Activated CD4-positive, CD25-positive, alpha-beta regulatory T cell treated with anti-CD3 and anti-CD28 coated beads, Interleukin-2, amount 50 U/mL, for 72 hours (primary cell): Measurements from ENCODE around the gene DYDC2.

Experiments used
- DNase-seq: peaks from one replicate; pipeline ENCODE4 v3.0.0; 2021

The DYDC2 gene

DNA sequence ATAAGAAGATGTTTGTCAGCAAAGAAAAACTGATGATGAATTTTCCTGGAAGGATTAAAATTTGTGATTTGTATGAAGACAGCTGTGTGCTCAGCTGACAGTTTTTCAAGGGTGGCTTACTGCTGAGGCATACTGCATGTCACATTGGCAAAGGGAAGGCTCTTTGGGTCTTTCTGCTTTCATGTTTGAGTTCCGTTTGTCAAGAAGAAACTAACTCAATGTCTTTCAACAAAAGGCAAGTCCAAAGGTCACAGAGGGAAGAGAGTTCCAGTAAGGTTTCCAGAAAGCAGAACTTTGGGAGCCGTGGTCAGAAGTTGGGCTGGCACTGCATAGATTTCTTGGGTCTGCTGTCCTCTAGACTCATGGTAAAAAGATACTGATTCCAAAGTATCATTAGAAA lies 16.9 kb downstream of the DYDC2 start:
- no peak for DNase-seq

DNA sequence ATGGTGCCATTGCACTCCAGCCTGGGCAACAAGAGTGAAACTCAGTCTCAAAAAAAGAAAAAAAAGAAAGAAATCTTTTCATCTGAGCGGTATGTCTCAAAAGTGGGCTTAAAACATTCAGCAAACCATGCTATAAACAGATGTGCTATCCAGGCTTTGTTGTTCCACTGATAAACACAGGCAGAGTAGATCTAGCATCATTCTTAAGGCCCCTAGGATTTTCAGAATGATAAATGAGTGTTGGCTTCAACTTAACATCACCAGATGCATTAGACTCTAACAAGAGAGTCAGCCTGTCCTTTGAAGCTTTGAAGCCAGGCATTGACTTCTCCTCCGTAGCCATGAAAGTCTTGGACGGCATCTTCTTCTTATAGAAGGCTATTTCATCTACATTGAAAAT lies 23.1 kb downstream of the DYDC2 start:
- no peak for DNase-seq

DNA sequence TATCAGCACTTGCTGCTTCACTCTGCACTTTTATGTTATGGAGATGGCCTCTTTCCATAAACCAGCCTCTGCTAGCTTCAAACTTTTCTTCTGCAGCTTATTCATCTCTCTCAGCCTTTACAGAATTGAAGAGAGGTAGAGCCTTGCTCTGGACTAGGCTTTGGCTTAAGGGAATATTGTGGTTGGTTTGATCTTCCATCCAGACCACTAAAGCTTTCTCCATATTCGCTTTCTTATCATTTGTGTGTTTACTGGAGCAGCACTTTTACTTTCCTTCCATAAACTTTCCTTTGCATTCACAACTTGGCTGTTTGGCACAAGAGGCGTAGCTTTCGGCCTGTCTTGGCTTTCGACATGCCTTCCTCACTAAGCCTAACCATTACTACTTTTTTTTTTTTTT lies 23.6 kb downstream of the DYDC2 start:
- DNase-seq, result no peak

DNA sequence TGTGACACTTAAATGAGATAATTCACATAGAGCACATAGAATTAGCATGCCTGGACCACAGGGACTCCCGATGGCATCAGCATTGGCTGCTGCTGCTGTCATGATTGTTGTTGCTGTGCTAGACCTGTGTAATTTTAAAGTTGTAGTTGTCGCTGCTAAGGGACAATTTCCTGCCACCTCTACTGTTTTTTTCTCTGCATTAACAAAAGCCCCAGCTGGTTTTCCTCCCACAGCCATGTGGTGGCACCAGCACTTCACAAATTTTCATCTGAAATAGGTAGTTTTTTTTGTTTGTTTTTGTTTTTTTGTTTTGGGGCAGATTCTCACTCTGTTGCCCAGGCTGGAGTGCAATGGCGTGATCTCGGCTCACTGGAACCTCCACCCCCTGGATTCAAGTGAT lies 26.4 kb downstream of the DYDC2 start:
- DNase-seq, result no peak

DNA sequence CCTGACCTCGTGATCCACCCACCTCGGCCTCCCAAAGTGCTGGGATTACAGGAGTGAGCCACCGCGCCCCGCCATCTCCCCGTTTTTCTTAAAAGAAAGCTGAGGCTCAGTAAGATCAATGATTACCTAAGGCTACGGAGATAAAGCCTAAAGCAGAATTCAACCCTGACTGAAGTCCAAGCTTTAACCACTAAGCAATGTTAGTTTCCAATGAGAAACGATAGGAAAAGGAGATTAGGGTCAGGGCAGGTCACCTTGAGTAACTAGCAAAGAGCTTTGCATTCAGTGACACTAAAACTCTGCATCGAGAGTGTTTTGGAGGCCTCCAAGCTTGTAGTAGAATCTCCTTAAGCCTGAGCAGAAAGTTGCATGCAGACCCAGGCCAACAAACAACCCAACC lies 34.2 kb downstream of the DYDC2 start:
- no peak for DNase-seq

DNA sequence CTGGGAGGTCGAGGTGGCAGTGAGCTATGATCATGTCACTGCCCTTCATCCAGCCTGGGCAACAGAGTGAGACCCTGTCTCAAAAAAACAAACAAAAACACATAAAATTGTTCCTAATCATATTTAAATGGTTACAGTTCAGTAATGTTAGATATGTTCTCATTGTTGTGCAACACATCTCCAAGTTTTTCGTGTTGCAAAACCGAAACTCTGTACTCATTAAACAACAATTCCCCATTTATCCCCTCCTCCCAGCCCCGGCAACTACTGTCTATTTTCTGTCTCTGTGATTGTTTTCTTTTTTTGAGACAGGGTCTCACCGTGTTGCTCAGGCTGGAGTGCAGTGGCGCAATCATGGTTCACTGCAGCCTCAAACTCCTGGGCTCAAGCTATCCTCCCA lies 35.7 kb downstream of the DYDC2 start:
- DNase-seq, result no peak

DNA sequence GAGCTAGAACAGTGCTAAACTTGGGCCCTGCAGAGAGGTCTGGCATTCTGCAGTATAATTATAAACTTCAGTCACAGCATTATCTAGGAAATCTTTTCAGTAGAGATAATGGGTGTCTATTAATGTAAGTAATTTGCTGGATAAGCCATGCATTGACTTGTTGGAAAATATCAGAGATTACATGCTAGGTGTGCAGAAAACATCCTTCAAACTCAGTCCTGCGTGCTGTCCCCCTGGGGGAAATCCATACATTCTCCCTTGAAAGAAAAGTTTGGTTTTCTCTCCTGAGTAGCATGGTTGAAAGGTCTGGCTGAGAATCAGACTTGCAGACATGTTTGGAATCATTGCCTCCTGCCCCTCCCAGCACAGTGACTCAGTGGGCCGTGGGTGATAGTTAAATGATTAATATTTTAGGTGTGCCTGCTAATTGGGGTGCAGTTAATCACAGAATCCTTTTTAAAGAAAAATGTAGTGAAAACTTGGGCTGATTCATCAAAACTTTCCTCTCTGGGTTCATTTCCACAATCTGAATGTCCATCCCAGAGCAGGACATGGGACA lies 37.9 kb downstream of the DYDC2 start:
- no peak for DNase-seq

DNA sequence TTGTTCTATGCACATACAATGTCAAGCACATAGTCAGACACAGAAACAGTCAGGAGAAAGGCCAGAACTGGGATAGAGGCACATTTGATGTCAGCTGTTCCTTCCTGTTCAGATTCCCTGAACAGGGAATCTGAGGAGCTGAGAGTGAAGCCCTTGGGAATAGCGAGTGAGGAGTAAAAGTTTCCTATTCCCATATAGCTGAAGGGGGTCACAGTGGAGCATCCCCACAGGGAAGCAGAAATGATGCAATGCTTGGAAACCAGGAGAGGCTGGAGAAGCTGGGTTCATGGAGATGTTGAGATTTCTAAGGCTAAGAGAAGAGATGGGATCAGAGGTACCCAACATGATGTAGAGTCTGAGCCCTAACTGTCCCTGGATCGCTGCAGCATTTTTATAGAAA lies 40.4 kb downstream of the DYDC2 start:
- no peak for DNase-seq

DNA sequence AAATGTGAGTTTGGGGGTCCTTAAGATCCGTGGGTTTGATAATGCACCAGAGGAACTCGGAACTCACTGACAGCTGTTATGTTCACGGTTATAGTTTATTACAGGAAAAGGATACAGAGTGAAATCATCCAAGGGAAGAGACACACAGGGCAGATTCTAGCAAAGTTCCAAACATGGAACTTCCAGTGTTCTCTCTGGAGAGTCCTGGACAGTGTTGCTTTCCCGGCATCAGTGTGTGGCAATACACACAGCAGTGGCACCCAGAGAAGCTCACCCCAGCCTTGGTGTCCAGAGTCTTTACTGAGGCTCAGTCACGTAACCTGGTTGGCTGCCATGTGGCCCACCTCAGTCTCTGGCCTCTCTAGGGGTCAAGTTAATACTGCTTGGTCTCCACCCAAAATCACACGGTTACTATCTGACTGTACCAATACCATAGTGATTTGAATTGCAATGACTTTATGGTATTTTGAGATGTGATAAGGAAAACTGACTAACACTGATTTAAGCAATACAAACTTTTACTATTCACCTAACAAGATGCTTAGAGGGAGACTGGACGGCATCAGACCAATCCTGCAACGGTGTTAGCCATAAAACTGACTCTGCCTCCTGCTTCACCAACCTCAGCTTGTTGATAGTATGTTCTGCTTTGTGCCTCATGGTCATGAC lies 43.7 kb downstream of the DYDC2 start:
- no peak for DNase-seq

DNA sequence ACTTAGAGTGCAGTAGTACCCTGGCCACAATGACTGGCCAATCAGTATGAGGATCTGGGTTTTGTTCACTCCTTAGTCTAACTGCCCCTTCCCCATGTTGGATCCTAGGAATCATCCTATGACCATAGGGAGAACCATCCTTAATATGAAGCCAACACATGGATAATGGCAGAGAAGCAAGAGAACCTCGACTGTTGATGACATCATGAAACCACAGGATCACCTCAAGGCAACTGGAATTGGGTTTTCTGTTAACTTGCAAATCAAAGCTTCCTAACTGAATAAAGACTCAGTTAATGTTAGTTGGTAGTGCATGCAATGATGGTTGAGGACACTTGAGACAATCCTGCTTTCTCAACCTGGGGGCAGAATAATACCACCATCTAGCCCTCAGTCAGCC lies 48.5 kb downstream of the DYDC2 start:
- no peak for DNase-seq

DNA sequence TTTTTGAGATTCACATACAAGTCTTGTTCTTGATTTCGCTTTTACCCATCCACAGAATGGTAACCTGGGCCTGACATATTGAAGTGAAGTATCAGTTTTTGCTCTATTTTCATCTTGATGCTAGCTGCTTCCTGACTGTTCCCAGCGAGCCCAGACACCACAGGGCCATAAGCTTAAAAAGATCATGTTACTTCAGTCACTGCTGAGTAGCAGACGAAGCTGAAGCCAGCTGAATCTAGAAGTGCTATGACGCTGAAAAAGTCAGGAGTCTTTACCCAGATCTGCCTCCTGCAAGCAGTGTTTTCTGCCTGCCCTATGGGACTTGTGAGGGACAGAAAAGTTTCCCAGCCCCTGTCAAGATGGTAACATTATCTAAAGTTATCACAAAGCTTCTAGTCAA lies 49.0 kb downstream of the DYDC2 start:
- DNase-seq, result no peak

DNA sequence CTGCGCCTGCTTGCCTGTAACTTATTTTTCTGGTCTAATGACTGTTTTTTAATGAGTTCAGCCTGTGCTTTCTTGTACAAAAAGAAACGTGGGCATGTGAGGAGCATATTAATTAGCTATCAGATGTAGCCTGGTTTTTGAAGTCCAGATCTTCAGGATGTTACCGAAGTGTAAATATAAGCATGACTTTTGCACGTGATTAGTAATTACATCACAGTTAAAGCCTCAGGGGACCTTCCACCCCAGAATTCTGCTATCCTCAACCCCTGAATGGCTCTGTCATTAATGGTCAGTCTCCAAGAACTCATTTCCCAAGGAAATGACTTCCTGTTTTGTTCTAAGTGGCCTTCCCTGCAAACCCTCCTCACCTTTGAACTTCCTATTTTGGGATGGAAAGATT lies 49.6 kb downstream of the DYDC2 start:
- no peak for DNase-seq

DNA sequence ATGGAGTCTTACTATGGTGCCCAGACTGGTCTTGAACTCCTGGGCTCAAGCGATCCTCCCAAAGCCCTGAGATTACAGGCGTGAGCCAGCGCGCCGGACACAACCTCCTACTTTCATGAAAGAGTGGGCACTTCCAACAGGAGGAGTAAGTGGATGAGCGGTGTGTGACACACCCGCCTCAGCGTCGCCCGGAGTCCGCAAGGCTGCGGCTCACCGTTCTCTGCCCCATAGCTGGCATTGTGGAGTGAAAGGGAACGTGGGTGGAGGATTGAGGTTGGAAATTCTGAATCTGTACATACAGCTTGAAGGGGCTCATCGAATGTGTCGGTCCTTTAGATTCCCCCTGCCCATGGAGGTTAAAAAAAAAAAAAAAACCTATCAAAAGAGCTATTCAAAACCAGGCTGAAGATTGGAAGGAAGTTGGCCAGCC lies 51.2 kb downstream of the DYDC2 start:
- DNase-seq, result peak; percentile 40

DNA sequence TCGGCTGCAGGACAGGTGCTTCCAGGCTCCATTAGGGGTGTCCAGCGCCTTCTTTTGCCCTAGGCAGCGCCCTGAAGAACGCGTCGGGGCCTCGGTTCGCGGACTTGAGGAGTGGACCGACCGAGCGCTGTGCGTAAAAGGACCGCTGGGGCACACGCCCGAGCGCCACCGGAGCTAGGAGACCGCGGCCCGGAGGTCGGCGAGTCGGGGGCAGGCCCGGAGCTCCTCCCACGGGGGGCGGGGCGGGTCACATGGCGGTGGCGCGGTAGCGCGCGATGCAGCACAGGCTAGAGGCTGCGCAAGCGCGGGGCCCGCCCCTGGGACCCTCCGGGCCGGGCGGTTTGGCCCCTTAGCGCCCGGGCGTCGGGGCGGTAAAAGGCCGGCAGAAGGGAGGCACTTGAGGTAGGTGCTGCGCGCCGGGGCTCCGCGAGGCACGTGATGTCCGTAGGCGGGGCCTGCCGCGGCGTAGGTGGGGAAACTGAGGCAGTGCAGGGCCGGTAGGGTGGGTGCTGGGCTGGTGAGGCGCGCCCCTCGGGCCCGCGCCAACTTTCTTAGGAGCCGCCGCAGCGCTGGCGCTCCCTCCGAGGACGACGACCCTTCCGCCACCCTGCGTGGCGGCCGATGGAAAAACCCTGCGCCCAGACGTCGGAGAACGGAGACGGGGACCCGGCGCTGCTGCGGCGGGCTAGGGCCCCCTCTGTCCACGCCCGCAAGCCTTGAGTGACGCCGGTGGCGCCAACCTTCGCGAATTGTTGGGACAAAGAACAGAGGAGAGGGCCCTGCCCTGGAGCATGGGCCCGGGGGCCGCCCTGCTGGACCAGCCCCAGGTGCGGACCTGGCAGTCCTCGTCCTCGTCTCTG lies 51.9 kb downstream of the DYDC2 start, which contains the start of gene PRXL2A:
Gene PRXL2A (plus strand): TSS at position 310 of the 860 bp plus-strand sequence. CDS start 11,917 bp downstream, outside the sequence.
- DNase-seq, result peak; percentile 81

DNA sequence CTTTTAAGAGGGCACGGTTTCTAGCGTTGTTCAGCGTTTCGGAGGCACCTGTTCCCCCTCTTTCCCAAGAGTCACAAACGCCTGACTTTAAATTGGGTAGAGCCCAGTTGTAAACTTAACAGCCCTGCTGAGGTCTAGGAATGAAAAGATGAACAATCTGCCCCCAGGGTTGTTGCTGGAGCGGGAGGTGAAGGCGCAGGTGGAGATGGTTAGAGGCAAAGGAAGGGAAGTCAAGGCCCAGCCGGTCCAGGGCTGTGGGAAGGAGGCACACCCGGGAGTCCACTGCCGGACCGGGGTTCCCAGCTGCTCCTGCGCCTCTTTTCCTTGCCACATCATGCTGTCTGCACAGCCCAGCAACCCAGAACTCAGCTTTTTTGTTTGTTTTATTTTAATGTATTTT lies 52.5 kb downstream of the DYDC2 start:
- no peak for DNase-seq

DNA sequence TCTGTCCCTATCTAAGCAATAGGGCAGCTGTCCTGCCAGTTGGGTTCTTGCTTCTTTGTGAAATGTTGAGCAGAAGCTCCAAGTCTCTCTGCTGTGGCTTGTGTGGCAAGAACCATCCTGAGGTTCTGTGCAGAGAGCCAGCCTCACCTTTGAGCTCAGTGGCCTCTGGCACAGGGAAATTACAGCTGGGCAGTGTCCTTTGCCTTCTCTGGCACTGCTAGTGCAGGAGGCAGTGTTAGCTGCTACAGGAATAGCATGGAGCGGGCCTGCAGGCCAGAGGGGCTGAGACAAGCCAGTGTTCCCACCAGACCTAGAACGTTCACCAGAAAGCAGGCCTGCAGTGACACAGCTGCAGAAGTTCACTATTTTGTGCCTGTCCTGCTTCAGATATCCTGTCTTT lies 53.5 kb downstream of the DYDC2 start:
- DNase-seq, result no peak

DNA sequence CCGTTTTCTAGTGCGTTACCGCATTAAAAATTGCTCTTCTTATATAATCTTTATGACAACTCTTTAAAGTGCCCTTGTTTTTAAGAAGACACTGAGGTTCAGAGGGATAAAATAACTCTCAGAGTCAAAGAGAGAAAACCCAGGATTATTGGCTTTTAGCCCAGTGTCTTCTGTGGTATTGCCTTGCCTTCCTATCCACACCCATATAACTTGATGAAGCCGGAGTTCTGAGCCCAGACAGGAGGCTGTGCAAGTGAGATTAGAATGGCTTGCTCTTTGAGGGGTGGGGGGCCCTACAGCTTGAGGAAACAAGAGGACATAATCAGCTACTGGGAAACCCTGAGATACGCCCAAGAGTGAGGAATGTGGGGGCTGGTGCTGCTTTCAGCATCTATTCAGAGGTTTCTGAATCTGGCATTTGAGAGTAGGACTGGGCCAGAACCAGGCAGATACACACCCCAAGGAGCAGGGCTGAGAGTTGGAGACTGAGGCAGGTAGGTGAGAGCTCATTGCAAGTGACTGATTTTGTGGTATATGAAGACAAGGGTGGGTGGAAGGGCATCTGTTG lies 54.1 kb downstream of the DYDC2 start:
- DNase-seq, result no peak

DNA sequence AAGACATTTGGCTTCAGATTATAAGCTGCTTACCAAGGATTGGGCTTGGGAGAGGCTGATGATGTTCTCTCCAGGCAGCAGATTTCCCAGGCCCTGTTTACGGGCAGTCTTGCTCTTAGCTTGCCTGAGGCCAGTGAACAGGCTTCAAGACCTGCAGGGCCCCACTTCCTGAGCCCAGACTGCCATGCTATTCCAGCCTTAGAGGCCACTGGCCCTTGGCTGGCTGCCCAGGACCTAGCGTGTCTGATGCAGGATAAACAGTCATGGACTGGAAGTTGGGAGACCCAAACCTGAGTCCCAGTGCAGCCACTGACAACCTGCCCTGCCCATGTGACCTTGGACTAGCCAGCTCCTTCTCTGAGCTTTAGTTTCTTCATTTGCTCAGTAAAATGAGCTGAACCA lies 54.7 kb downstream of the DYDC2 start:
- no peak for DNase-seq

DNA sequence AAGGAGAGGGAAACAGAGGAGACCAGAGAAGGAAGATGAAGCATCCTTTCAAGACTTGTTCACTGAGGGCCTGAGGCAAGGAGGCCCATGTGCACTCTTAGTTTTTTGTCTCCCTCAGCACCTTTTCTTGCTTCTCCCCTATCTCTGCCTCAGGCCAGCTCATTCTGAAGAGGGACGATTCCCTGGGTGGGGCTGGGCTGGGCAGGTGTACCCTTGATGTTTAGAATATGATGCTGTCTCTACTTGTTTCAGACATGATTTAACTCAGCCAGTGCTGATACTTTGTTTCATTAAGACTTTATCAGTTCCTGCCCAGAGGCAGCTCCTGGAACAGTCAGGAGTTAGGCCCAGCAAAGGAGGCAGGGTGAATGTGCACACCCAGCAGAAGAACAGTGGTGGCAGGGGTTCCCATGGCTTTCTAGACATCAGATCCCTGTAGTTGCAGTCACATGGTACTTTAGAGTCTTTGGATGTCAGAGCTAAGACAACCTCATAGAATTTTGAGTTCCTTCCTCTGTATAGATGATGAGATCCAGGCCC lies 55.2 kb downstream of the DYDC2 start:
- no peak for DNase-seq

DNA sequence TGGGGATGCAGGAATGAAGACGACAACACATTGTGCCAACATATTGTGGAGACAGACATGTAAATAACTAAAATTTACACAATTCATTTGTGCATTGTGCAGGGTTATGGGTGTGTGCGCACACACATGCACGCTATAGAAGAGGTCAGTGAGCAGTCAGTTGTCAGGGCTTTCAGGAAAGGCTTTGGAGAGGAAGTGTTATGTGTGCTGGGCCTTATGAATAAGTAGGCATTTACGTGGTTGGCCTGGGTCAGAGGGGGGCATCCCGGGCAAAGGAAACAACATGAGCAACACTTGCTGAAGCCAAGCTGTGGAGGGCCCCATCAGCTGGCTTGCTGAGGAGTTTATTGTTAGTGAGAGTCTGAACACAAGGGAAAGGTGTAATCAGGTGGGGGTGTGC lies 55.9 kb downstream of the DYDC2 start:
- no peak for DNase-seq

DNA sequence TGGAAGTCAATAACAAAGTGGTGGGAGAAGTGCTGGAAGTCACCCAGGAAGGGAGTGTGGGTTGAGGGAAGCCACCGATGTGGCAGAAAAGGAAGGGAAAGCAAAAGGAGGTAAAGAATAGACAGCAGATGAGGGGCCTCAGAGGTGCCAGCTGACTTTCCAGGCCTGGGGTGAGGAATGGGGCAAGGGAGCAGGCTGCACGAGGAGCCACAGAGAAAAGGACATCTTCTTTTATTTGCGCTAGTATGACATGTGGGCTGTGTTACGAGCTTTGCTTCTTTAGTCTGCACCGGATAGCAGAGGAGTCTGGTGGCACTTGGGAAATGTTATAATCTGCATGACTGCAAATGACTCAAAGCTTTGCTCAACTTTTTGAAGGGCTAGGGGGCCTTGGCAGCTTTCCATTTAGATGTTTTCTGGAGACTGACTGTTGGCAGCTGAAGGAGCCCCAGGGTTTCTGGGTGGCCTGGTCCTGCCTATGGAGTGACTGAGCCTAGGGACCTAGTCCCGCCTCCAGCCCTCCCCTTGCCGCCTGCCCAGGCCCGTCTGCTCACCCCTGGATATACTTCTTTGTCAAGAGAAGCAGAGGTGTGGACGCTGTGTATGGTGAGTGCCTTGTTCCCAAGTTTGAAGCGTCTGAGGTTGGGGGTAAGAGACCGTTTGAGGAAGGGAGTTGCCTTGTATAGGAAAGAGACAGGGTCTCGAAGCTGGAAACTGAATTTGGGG lies 56.9 kb downstream of the DYDC2 start:
- no peak for DNase-seq

DNA sequence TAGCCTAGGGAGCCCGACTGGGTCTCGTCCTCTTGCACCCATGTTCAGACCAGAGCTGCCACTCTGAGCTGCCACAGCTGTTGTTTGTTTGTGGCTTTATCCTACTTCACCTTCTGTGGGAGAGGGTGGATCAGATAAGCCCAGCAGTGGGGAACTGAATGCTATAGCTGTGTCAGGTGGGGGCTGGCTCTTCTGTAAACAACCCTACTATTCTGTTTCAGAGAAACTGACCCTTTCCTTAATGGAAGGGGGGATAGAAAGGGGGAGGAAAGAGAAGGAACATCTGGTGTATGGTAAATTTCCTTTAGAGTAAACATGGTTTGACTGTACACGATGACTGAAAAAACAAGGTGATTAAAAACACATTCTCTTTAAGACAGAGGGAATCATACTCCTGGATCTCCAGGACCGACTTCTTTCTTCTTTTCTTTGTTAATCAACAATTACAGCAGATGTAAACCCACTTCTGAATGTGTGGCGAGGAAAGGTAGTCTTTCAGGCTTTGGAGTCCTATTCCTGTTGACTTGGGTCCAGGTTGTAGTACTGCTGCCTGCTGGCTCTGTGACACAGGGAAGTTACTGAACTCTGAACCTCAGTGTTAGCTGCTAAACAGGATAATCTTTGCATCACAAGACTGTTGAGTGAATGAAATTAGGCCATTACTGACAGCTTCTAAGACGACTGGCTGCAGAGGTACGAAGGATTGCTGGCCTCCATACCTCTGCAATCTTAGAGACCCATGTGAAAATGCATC lies 57.7 kb downstream of the DYDC2 start:
- no peak for DNase-seq
